HepG2 (cell line): ENCODE data around the gene AP1S3.

Experiments
- JUND ChIP-seq: sonication (generic); formaldehyde crosslinking; IDR thresholded peaks from 2 replicates; pipeline ENCODE4 v1.8.0; 2022; ENCODE audit warnings: mild to moderate bottlenecking, missing genetic modification reagents
- KDM3A ChIP-seq: IDR thresholded peaks from 2 replicates; pipeline ENCODE4 v1.6.1; 2018; ENCODE audit warnings: low read depth, missing compliant biosample characterization
- POLR2A ChIP-seq, 2 experiments: IDR thresholded peaks; 2 replicates each; pipeline ENCODE4 v1.6.1; 2011; ENCODE audit warnings: low read depth in 2 of 2, low read length in 2 of 2, mild to moderate bottlenecking in 1 of 2, moderate library complexity in 1 of 2; ENCODE audit not compliant: insufficient read depth in 1 of 2
- SRF ChIP-seq: IDR thresholded peaks from 2 replicates; pipeline ENCODE4 v1.6.1; 2011; ENCODE audit warnings: mild to moderate bottlenecking, low read depth, low read length, moderate library complexity
- TOPORS ChIP-seq: sonication (generic); formaldehyde crosslinking; IDR thresholded peaks from 2 replicates; pipeline ENCODE4 v1.8.0; 2023; ENCODE audit warnings: mild to moderate bottlenecking, missing genetic modification reagents
- ZNF350 ChIP-seq: sonication (generic); formaldehyde crosslinking; IDR thresholded peaks from 2 replicates; pipeline ENCODE4 v1.4.0; 2020; ENCODE audit warnings: mild to moderate bottlenecking, low read depth, missing genetic modification reagents, borderline replicate concordance

DNA sequence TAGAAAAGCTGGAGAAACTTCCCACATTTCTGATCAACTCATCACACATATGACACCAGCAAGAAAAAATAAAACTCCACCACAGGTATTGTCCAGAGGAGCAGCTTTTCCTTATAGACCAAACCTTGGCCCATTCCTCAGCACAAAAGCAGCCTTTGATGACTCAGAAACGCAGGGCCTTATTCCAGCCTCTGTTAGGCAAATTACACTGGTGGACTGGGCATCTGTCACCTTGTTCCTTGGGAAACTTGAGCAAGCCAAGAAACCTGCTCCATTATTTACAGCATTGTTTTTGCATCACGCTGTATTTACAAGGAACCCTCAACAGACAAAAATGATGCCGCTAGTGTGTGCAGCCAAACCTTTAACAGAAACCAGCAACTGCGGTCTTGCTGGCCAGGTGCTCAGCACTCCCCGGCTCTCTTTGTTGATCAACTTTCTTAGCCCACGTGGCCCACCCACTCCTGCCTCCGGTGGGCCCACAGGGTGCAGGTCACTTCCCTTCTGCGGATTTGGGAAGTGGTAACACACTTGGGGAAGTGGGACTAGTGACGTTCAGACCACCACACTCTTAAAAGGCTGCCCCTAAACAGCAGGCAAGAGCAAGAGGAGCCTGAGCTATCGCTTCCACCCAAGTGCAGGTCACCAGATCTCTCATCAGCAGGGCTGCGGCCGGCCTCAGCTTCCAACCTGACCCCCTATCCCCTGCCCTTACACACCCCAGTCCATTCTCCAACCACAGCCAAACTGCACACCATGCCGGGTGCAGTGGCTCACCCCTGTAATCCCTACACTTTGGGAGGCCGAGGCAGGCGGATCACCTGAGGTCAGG lies 1.5 kb downstream of the AP1S3 start:
- TF ChIP-seq JUND (CRISPR knock-in tag) (no peak), SRF (no peak), POLR2A (IDR thresholded peaks at IDR 0.05; ENCODE audit: insufficient read depth in 1 of 2, low read depth in 2 of 2, low read length in 2 of 2) (no peak), ZNF350 (no peak), TOPORS (CRISPR knock-in tag) (no peak), KDM3A (CRISPR knock-in tag) (no peak)
